Heart left ventricle (tissue), 16 donors: ENCODE measurements around the gene ZFPM1. TPM values are rescaled to one million over a fixed set of nuclear protein-coding genes. Genes with fewer than 3 reads are reported as not detected.

Source experiments
- ATAC-seq, 4 donors: fragments of 200-7000 bp; cut with Tn5 transposase; one replicate each; pipeline ENCODE4 v1.9.1; 2020 to 2022; ENCODE audit warnings: moderate library complexity in 4 of 4, mild to moderate bottlenecking in 3 of 4, moderate number of reproducible peaks in 1 of 4
- DNase-seq, 5 donors: peaks; one replicate each; pipeline ENCODE4 v3.0.0-alpha.2; 2020
- H3K27ac ChIP-seq, 12 donors: fragments of 200-600 bp; sonication (generic) in 4 of 12; one replicate each; pipeline versions ENCODE4 v1.5.0 to v1.8.0; 2016 to 2022; ENCODE audit warnings: mild to moderate bottlenecking in 2 of 12
- H3K27me3 ChIP-seq, 9 donors: fragments of 200-600 bp; sonication (generic) in 2 of 9; one replicate each; pipeline versions ENCODE4 v1.5.1 to v1.8.0; 2016 to 2022; ENCODE audit warnings: mild to moderate bottlenecking in 3 of 9
- H3K36me3 ChIP-seq, 9 donors: fragments of 200-600 bp; sonication (generic) in 2 of 9; one replicate each; pipeline versions ENCODE4 v1.5.0 to v1.8.0; 2018 to 2022; ENCODE audit warnings: mild to moderate bottlenecking in 2 of 9
- H3K4me1 ChIP-seq, 12 donors: fragments of 200-600 bp; sonication (generic) in 4 of 12; one replicate each; pipeline versions ENCODE4 v1.5.0 to v1.8.0; 2016 to 2022; ENCODE audit warnings: mild to moderate bottlenecking in 3 of 12
- H3K4me3 ChIP-seq, 12 donors: fragments of 200-600 bp; sonication (generic) in 4 of 12; one replicate each; pipeline versions ENCODE4 v1.5.0 to v1.8.0; 2017 to 2022; ENCODE audit warnings: mild to moderate bottlenecking in 9 of 12, moderate library complexity in 4 of 12
- H3K9me3 ChIP-seq, 12 donors: fragments of 200-600 bp; sonication (generic) in 4 of 12; one replicate each; pipeline versions ENCODE4 v1.5.0 to v1.8.0; 2016 to 2022; ENCODE audit warnings: mild to moderate bottlenecking in 1 of 12
- CTCF ChIP-seq, 12 donors: fragments of 200-600 bp; sonication (generic) in 4 of 12; IDR thresholded peaks; one replicate each; pipeline versions ENCODE4 v1.5.0 to v1.8.0; 2018 to 2022; ENCODE audit warnings: antibody characterized with exemption in 12 of 12, mild to moderate bottlenecking in 5 of 12
- POLR2A ChIP-seq, 2 donors: fragments of 450-650 bp; IDR thresholded peaks; one replicate each; pipeline ENCODE4 v1.6.1; 2017; ENCODE audit warnings: antibody characterized with exemption in 2 of 2, mild to moderate bottlenecking in 2 of 2, moderate library complexity in 2 of 2
- WGBS, 4 donors: extraction: QIAGEN DNeasy Blood & Tissue Kit in 2 of 4; methylation state at CpG; one replicate each; pipeline versions ENCODE4 v1.1.5 to v1.1.7; 2013 to 2018; 5-methylcytosine and 5-hydroxymethylcytosine counted together
- intact Hi-C, 10 donors: fragments of 100-400 bp; cut with DNase I; formaldehyde crosslinking; loops; one replicate each; pipeline versions ENCODE4 v1.11.1 to v1.14.2; 2022
- polyA plus RNA-seq, 2 donors: library from polyadenylated mRNA; stranded (reverse); fragments of 200-250 nt; gene quantifications; one replicate each; pipeline ENCODE4 v1.2.3, GENCODE V29; 2013
- total RNA-seq, 9 donors: library from RNA; depleted of rRNA in 2 of 9; stranded (reverse); fragments of >200 nt in 2 of 9; fragmentation: NEBNext Ultra II Directional in 3 of 9; extraction: Animal tissue kit (Norgen Biotek cat#: 25700) in 3 of 9; gene quantifications; one replicate each; pipeline versions ENCODE4 v1.1.0 to v1.2.4, GENCODE V29; 2016 to 2023
- donor health status: ischemic (EF 13 %, LVEDD 7.1; RV severe dilation, severe dysfunction).
- donor health status: healthy with polysubstance abuse.
- donor health status: DM: no; HTN: yes; CAD: no.
- donor health status: DM: no; HTN: no; CAD: no.
- donor health status: ischemic (EF 25% LVEDD 6.9; RV normal size, moderate dysfunction).
- donor health status: ischemic (EF 25% LVEDD 5.7; RV mildly dilated, moderate dysfunction).
- donor health status: healthy.
- donor health status: DM: yes; HTN: yes; CAD: no.
- donor health status: ischemic (EF 35%, LVEDD 5.7; RV mildly dilated, moderate dysfunction).
- donor health status: nonischemic (EF 11% LVEDD 7.7; RV severe dilation, severe dysfunction).
- donor health status: DM: yes; HTN: yes; CAD: no.
- donor health status: PGD.
- donor health status: ischemic (EF 29% LVEDD 5.4; RV normal size, mild dysfunction).
- donor health status: nonischemic (EF 23%, LVEDD 6.1; RV moderate dilation, normal function).

The ZFPM1 gene
- total and polyA plus RNA-seq, 11 donors = 1.3 to 6.3 (median 4.1) TPM

GRCh38 chr16:88458773-88459235 lies 5.7 kb downstream of the ZFPM1 start:
- DNase-seq (no peak), ATAC-seq (no peak)
- intact Hi-C loops = loop anchor here in 1 of 10 donors (10.0 kb wide), 1 partner anchor 246 kb away; the partner anchor contains the start of genes CTU2 and RNF166
- peaks cover 0 to 20% (median 0%) of the 10 kb centered on the region in 9 donors for H3K27me3 ChIP-seq
- TF ChIP-seq POLR2A (IDR thresholded peaks at IDR 0.05) = no peak
- no peak for TF ChIP-seq CTCF (IDR thresholded peaks at IDR 0.05)
- peaks cover 7 to 57% (median 28%) of the 10 kb centered on the region in 12 donors for H3K4me1 ChIP-seq
- no peak overlapping the region for H3K27ac ChIP-seq
- 93 to 98% (median 96%) methylated on average over 12 of the region's 12 CpGs; no CpG with 5 or more reads in 1 of the 4 donors for WGBS, 4 donors
- no peaks in the 10 kb centered on the region for H3K36me3 ChIP-seq
- H3K4me3 ChIP-seq = no peak overlapping the region
- no peaks in the 10 kb centered on the region for H3K9me3 ChIP-seq

GRCh38 chr16:88459366-88460073 lies 6.4 kb downstream of the ZFPM1 start:
- Histone ChIP-seq H3K4me1 (peaks cover 2 to 50% (median 21%) of the 10 kb centered on the region in 12 donors), H3K9me3 (no peaks in the 10 kb centered on the region), H3K36me3 (no peaks in the 10 kb centered on the region), H3K27me3 (peaks cover 0 to 13% (median 0%) of the 10 kb centered on the region in 9 donors), H3K27ac (no peak overlapping the region), H3K4me3 (no peak overlapping the region)
- intact Hi-C loops = loop anchor here in 1 of 10 donors (10.0 kb wide), 1 partner anchor 245 kb away; the partner anchor contains the start of genes CTU2 and RNF166
- ATAC-seq (no peak), DNase-seq (no peak)
- TF ChIP-seq POLR2A (IDR thresholded peaks at IDR 0.05) (no peak), CTCF (IDR thresholded peaks at IDR 0.05) (no peak)
- 75 to 82% (median 78%) methylated on average over 8 of the region's 8 CpGs for WGBS, 4 donors

GRCh38 chr16:88460496-88461330 lies 7.6 kb downstream of the ZFPM1 start:
- intact Hi-C loops = no loop called here
- H3K4me1 ChIP-seq = peaks cover 0 to 56% (median 21%) of the 10 kb centered on the region in 12 donors
- ATAC-seq = peak in 1 of 4 donors; percentile 2
- DNase-seq = no peak
- H3K27me3 ChIP-seq = peaks cover 0 to 5% (median 0%) of the 10 kb centered on the region in 9 donors
- no peaks in the 10 kb centered on the region for H3K9me3 ChIP-seq
- WGBS, 4 donors = 79 to 89% (median 84%) methylated on average over 8 to 32 of the region's 32 CpGs
- no peak overlapping the region for H3K4me3 ChIP-seq
- no peak overlapping the region for H3K27ac ChIP-seq
- no peak for TF ChIP-seq POLR2A (IDR thresholded peaks at IDR 0.05)
- TF ChIP-seq CTCF (IDR thresholded peaks at IDR 0.05) = no peak
- H3K36me3 ChIP-seq = no peaks in the 10 kb centered on the region
